NCI-H128 (cell line): ENCODE data around the gene COL10A1.

Experiments
- DNase-seq: peaks from one replicate; lab custom pipeline; 2025; ENCODE audit not compliant: unreplicated experiment; lab: John Stamatoyannopoulos, UW

The COL10A1 gene

GRCh38 chr6:116126032-116126431 is at the start of gene COL10A1:
Gene COL10A1, minus strand, starts transcription at chr6:116126132. Its CDS starts 640 bp downstream, at chr6:116125492.
- no peak for DNase-seq

- DNase-seq, result no peak
Measured at GRCh38 chr6:116175344-116175743, 49.4 kb upstream of the COL10A1 start.

- no peak for DNase-seq
Measured at GRCh38 chr6:116173928-116174327, 48.0 kb upstream of the COL10A1 start.

GRCh38 chr6:116170358-116171057 is 44.6 kb upstream of the COL10A1 start:
- no peak for DNase-seq

GRCh38 chr6:116169880-116170279 is 43.9 kb upstream of the COL10A1 start:
- no peak for DNase-seq

- no peak for DNase-seq
Measured at GRCh38 chr6:116168148-116168547, 42.2 kb upstream of the COL10A1 start.

- no peak for DNase-seq
Measured at GRCh38 chr6:116166369-116166768, 40.4 kb upstream of the COL10A1 start.

GRCh38 chr6:116165596-116165995 is 39.7 kb upstream of the COL10A1 start:
- no peak for DNase-seq

- no peak for DNase-seq
Measured at GRCh38 chr6:116159782-116160524, 34.0 kb upstream of the COL10A1 start.

GRCh38 chr6:116158641-116159040 is 32.7 kb upstream of the COL10A1 start:
- DNase-seq, result no peak

- DNase-seq, result no peak
Measured at GRCh38 chr6:116157391-116157790, 31.5 kb upstream of the COL10A1 start.

GRCh38 chr6:116156405-116157326 is 30.7 kb upstream of the COL10A1 start:
- DNase-seq, result no peak

- DNase-seq, result no peak
Measured at GRCh38 chr6:116154887-116155286, 29.0 kb upstream of the COL10A1 start.

GRCh38 chr6:116152620-116153019 is 26.7 kb upstream of the COL10A1 start:
- DNase-seq, result no peak

- DNase-seq, result no peak
Measured at GRCh38 chr6:116145803-116146675, 20.1 kb upstream of the COL10A1 start.

- DNase-seq, result no peak
Measured at GRCh38 chr6:116144605-116145004, 18.7 kb upstream of the COL10A1 start.

- DNase-seq, result no peak
Measured at GRCh38 chr6:116139917-116140316, 14.0 kb upstream of the COL10A1 start.

GRCh38 chr6:116136933-116137340 is 11.0 kb upstream of the COL10A1 start:
- DNase-seq, result no peak

GRCh38 chr6:116136373-116136772 is 10.4 kb upstream of the COL10A1 start:
- no peak for DNase-seq

- no peak for DNase-seq
Measured at GRCh38 chr6:116133453-116133852, 7.5 kb upstream of the COL10A1 start.
